Putamen (tissue), 1 donor: Measurements from ENCODE around the gene USP13.
"Not testable (repeated sequence)": the region's sequence is repeated elsewhere in the genome, so short reads cannot be mapped to it uniquely, and the experiment has no call there.

Experiments
- DNase-seq: peaks from one replicate; pipeline ENCODE4 v3.0.0-alpha.2; 2016; ENCODE audit warnings: low spot score

USP13 gene

GRCh38 chr3:179655236-179655635 is 2.4 kb downstream of the USP13 start:
- DNase-seq: no peak

- no peak for DNase-seq
Observed at GRCh38 chr3:179658606-179659005, 5.8 kb downstream of the USP13 start.

GRCh38 chr3:179660872-179661271 is 8.0 kb downstream of the USP13 start:
- DNase-seq: no peak

GRCh38 chr3:179661777-179662176 is 8.9 kb downstream of the USP13 start:
- DNase-seq: no peak

- no peak for DNase-seq
Observed at GRCh38 chr3:179663093-179663492, 10.3 kb downstream of the USP13 start.

- DNase-seq: no peak
Observed at GRCh38 chr3:179666030-179666429, 13.2 kb downstream of the USP13 start.

- DNase-seq: no peak
Observed at GRCh38 chr3:179666436-179667035, 13.7 kb downstream of the USP13 start.

GRCh38 chr3:179668429-179668828 is 15.6 kb downstream of the USP13 start:
- DNase-seq: no peak

GRCh38 chr3:179670311-179670710 is 17.5 kb downstream of the USP13 start:
- no peak for DNase-seq

GRCh38 chr3:179671309-179671708 is 18.5 kb downstream of the USP13 start:
- DNase-seq: no peak

- no peak for DNase-seq
Observed at GRCh38 chr3:179671747-179672242, 19.0 kb downstream of the USP13 start.

- DNase-seq: no peak
Observed at GRCh38 chr3:179672918-179673317, 20.1 kb downstream of the USP13 start.

- no peak for DNase-seq
Observed at GRCh38 chr3:179673523-179673922, 20.7 kb downstream of the USP13 start.

- no peak for DNase-seq
Observed at GRCh38 chr3:179676081-179676480, 23.2 kb downstream of the USP13 start.

GRCh38 chr3:179677884-179678283 is 25.0 kb downstream of the USP13 start:
- DNase-seq: no peak

GRCh38 chr3:179681492-179682263 is 28.8 kb downstream of the USP13 start:
- no peak for DNase-seq

- DNase-seq: no peak
Observed at GRCh38 chr3:179682426-179683080, 29.7 kb downstream of the USP13 start.

- DNase-seq: not testable (repeated sequence)
Observed at GRCh38 chr3:179683286-179683685, 30.4 kb downstream of the USP13 start.

- DNase-seq: no peak
Observed at GRCh38 chr3:179687967-179688535, 35.2 kb downstream of the USP13 start.

- no peak for DNase-seq
Observed at GRCh38 chr3:179688850-179689249, 36.0 kb downstream of the USP13 start.

- DNase-seq: no peak
Observed at GRCh38 chr3:179694731-179695130, 41.9 kb downstream of the USP13 start.

- DNase-seq: no peak
Observed at GRCh38 chr3:179695672-179696313, 43.0 kb downstream of the USP13 start.
